Stimulated activated CD8-positive, alpha-beta memory T cell treated with anti-CD3 and anti-CD28 coated beads, Interleukin-12 subunit alpha, Interleukin-12 subunit beta, amount 100 ng/mL, for 1 hour (primary cell): ENCODE measurements around the gene PSMD6.
A peak's percentile ranks its signal among the peaks of the same experiment; 100 is the strongest.

Experiments
- DNase-seq: peaks from one replicate; pipeline ENCODE4 v3.0.0-alpha.2; 2020; ENCODE audit warnings: low read depth

The PSMD6 gene

DNA sequence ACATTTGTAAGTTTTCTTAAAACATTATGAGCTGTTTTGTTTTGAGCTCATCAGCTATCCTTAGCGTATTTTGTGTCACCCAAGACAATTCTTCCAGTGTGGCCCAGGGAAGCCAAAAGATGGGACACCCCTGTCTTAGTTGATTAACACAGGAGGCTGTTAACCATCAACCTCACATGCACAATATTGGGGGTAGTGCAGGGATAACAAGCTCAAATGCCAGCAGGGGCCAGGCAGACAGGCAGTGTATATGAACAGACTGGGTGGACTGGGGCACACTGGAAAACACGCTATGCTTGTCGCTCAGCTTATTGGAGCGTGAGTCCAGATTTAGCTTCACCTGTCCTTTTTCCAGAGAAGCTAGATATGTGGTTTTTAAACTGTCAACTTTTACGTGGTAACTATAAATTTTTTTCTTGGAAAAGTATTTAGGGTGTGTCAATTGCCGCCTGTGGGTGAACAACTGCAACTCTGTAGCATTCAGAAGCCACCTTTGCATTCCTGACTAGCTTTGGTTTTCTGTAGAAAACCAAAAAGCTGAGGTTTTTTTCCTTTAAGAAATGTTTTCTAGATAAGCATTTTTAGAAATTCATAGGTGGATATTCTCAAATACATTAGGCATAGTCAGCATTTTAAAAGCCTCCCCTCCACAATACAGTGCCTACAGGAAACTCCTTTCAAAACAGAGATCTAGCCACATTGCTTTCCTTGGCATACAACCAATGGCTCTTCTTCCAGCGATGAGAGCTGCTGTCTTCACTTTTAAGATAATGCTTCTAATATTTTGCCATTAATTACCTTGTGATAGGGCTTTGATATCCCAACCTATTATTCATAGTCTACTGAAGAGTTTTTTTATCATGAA, 14.6 kb downstream of the PSMD6 start:
- DNase-seq, result no peak

- DNase-seq, result no peak
Measured at GRCh38 chr3:64008017-64008416, 15.3 kb downstream of the PSMD6 start.

GRCh38 chr3:64003589-64003988, 19.7 kb downstream of the PSMD6 start:
- no peak for DNase-seq

DNA sequence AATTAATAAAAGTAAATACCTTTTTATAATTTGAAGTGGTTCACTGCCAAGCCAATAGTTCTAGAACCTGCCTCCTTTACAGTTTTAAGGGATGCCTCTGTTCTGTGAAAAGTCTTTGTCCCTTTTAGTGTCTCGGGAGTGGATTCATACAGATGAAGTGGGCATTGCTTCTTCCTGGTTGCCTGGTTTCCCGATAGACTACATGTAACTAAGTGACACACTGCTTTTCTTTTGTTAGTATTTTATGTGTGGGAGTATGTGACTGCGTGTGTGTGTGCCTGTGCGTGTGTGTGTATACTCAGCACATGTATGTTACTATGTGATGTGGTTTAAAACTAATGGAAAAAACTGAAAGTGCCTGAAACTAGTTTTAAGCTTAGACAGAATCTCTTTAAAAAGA, 21.1 kb downstream of the PSMD6 start:
- DNase-seq, result no peak

DNA sequence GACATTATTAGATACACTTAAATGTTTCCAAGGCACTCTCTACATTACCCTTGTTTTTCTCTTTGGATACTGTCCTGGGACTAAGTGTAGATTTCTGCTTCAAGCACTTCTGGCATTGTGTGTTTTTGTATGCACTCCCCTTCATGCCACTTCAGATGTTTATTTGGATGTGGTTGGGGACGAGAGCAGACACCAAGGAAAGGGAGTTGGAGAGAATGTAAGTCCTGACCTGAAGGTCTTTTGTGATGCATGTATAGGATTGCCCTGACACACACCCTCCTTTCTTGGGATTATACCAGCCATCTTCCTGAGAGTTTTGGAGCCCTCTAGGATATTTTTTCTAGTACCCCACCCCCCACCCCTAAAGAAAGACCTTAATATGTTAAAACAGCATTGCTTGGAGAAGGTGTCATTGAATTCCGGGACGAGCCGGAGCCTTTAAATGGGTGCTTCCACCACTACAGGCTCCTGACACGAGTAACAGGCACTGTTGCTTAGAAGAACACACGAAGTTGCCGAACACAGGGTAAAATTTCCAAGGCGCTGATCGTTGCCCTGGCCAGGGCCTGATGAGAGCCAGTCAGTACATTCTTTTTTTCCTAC, 22.7 kb downstream of the PSMD6 start:
- DNase-seq, result no peak

DNA sequence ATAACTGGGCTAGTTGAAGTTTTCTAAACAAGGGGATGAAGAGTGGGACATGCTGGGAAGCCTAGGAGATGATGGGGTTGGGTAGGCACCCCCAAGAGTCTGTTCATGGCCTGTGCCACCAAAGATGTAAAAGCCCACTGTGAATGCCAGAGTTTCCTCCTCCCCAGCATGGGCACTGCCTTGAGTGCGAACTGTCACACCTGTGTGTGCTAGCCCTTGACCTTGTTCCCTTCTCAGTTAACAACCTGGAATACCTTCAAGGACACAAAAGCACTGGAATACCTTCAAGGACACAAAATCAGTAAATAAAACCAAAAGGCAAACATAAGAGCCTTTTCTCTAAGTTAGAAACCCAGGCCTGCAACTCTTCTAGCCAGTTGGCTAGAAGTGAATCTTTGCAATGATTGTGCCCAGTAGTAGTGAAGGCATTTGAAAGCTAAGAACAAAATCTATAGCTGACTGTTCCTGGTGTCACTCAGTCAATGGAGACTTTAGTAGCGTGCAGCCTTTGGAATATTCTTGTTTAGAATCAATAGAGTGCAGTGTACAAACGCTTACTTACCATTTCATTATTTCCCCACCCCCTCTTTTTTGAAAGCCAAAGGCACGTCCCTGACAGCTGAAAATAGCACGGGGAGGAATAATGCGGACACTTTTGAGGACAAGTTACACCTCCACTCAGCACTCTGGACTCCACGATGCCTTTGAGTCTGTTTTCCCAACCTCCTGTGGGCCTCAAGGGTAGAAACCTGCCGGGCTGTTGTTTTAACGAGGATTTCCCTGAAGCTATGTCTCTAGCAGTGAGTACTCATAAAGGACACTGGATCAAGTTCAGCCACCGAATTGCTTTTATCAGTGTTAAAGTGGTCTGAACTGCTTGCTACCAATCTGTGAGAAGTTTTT, 24.2 kb downstream of the PSMD6 start:
- no peak for DNase-seq

DNA sequence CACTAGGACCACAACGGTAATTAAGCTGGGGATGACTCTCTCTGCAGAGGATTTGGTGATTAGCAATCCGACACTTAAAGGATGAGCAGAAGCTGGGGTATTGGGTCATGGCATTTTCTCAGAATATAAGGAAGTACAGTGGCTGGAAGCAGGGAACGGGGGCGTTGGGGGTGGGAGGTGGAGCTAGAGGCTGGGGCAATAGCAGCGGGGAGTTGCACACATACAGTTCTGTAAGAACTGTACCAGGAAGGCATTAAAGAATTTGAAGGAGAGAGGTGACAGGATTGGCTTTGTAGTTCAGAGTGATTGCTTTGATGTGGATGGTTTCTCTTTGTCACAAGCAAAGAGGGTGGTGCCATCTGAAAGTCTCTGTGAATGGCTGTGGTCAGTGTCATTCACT, 28.2 kb downstream of the PSMD6 start:
- DNase-seq, result no peak

- DNase-seq, result peak; percentile 30
Measured at GRCh38 chr3:63993653-63994079, 29.6 kb downstream of the PSMD6 start.

GRCh38 chr3:63992516-63993209, 30.6 kb downstream of the PSMD6 start:
- DNase-seq, result no peak

DNA sequence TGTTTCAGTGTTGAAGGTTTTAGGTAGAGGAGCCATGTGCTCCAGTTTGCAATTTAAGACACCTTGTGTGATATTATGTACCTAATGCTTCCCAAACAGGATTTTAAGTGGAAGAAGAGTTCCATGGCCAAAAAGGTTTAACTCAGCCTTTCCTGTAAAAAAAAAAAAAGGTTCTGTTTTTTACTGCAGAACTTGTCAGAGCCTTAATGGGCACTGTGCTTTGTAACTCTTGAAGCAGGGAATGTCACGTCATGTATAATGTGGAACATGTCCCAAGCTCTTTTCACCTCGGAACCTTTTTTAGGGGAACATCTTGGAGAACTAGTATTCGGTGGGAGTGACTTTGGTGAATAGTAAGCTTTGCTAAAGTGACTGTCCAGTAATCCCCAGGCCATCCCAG, 31.6 kb downstream of the PSMD6 start:
- no peak for DNase-seq

DNA sequence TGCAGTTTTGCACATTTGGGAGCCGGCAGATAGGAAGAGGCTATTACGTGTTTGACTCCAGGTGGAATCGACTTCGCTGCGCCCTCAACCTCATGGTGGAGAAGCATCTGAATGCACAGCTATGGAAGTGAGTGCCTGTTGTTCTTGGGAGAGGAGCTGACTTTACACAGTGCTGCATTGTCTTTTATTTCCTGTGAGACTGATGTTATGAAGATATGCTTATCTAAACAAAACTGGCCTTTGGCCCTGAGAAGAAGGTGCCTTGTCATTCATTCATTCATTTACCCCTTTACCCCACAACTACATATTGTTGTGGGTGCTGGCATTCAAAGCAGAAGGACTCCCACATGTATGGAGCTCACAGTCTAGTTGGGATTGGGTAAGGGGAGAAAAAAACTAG, 32.6 kb downstream of the PSMD6 start:
- no peak for DNase-seq

GRCh38 chr3:63990204-63990603, 33.1 kb downstream of the PSMD6 start:
- no peak for DNase-seq

DNA sequence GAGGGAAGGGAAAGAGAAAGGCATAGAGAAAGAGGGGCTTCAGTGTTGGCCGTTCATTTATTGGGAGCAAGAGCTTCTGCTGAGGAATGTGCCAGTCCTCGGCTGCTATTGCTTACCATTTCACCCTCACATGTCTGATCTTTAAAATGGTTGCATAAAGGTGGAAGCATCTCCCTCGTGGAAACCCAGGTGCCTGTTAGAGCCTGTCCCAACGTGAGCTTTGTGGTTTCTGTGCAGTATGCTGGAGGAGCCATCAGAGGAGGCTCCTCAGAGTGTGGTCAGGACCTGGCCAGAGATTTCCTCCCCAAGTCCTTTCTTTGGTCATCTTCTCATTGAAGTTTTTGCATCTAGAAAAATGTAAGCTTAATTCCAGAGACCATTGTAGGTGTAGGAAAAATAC, 34.4 kb downstream of the PSMD6 start:
- DNase-seq, result no peak

DNA sequence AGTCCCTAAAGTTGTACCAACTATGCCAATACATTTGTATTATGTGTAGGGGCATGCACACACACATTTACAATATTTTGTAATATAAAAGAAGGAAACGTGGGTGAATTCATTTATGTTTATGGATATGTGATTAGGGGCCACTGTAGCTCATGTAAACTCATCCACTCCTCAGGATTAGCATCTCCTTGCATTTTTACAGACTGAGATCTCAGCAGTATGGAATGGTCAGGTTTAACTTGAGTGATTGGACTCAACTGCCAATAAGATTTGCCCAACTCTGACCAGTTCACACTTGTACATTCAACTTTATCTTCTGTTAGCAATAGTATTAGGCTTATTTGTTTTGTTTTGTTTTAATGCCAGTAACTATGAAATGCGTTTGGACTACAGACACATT, 36.5 kb downstream of the PSMD6 start:
- no peak for DNase-seq

DNA sequence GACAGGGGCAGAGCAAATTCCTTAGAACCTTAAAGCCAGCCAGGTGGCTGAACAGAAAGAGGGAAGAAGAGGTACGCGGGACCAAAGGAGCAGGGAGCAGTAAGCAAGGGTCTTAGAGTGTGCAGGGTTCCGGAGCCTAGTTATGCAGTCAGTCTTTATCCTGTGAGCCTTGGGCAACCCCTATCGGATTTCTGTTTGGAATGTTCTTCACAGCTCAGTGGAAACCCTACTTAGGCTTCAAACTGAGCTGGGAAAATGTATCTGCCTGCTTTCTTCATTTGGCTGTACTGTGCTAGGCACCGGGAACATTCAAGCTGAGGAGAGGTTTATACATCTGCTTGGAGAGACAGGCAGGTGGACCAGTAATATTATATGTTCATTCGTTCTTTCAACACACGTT, 37.1 kb downstream of the PSMD6 start:
- DNase-seq, result no peak

DNA sequence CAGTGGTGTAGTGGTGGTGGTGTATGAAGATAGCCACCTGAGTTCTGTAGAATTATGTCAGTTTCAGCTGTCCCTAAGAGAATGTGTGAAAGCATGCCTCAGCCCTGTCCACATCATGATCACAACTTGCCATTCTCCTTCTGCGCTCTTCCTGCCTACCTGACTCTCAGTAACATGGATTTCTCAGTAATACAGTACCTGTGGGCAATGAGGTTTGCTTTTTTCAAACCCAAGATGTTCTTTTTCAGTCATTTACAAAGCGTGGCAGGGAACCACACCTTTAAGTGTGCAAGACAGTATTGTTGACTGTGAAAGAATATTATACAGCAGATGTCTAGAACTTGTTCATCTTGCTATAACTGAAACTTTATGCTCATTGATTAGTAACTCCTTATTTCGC, 38.9 kb downstream of the PSMD6 start:
- no peak for DNase-seq

DNA sequence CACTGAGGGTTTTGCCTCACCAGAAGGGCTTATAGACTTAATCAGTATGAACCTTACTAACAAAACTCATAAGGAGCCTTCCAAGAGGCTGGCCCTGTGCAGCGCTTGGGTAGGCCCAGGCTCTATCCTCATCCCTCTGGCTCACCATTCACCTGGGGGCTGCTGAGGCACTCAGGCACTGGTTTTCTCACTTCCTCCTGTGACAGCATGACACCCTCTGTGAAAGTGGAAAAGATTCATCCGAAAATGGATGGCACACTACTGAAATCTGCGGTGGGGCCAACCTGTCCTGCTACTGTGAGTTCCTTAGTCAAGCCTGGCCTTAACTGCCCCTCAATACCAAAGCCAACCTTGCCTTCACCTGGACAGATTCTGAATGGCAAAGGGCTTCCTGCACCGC, 41.3 kb downstream of the PSMD6 start:
- DNase-seq, result no peak

DNA sequence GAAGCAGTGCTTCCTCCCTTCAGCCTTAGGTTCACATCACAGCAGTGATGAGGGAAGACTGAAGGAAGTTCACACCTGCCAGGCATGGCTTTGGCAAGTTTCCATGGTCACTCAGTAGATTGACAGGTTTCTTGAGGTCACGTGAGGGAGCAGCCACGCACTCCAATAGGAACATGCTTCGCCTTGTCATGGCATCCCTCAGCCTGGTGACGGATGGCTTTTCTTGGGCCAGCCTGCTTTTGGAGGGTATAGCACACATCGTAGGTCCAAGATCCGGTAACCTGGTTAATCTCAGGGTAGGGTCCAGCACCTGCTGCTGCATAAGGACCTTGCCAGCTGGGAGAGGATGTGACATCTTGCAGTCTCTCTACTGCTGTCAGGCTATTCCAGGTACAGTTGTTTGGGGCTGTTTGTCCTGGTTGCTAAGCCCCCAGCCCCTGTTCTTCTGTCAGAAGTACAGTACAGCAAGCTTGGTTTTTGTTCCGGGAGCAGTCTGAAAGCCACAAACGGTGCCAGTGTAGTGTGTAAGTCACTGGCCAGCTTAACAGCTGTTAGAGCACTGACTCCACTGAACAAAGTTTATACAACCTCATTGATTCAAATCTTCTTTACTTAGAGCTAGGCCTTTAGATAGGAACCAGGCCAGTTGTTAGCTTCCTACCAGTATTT, 42.3 kb downstream of the PSMD6 start:
- DNase-seq, result no peak

GRCh38 chr3:63980019-63980418, 43.3 kb downstream of the PSMD6 start:
- no peak for DNase-seq

GRCh38 chr3:63979093-63979885, 44.0 kb downstream of the PSMD6 start:
- peak; percentile 32 for DNase-seq

GRCh38 chr3:63977893-63978292, 45.4 kb downstream of the PSMD6 start:
- no peak for DNase-seq
